ENCODE data around the gene KCNH1.
"Not testable (repeated sequence)": the region's sequence is repeated elsewhere in the genome, so short reads cannot be mapped to it uniquely, and the experiment has no call there.

DNA sequence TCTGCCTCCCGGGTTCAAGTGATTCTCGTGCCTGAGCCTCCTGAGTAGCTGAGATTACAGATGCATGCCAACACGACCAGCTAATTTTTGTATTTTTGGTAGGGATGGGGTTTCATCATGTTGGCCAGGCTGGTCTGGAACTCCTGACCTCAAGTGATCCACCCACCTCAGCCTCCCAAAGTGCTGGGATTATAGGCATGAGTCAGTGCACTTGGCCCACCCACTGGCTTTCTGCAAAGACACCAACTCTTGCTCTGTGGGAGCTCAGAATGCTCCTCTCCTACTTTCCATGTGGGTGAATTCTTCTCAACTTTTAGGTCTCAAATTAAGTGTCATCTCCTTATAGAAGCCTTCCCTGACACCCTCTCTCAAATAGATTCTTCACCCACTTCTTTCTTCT, 92.1 kb downstream of the KCNH1 start:
- TF ChIP-seq, protein P1, sequence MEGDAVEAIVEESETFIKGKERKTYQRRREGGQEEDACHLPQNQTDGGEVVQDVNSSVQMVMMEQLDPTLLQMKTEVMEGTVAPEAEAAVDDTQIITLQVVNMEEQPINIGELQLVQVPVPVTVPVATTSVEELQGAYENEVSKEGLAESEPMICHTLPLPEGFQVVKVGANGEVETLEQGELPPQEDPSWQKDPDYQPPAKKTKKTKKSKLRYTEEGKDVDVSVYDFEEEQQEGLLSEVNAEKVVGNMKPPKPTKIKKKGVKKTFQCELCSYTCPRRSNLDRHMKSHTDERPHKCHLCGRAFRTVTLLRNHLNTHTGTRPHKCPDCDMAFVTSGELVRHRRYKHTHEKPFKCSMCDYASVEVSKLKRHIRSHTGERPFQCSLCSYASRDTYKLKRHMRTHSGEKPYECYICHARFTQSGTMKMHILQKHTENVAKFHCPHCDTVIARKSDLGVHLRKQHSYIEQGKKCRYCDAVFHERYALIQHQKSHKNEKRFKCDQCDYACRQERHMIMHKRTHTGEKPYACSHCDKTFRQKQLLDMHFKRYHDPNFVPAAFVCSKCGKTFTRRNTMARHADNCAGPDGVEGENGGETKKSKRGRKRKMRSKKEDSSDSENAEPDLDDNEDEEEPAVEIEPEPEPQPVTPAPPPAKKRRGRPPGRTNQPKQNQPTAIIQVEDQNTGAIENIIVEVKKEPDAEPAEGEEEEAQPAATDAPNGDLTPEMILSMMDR (IDR thresholded peaks at IDR 0.05; ENCODE audit: insufficient read depth, low read depth, low read length): not testable (repeated sequence)
- TF ChIP-seq EZH2 (IDR thresholded peaks at IDR 0.05; ENCODE audit: insufficient read depth, low read length): not testable (repeated sequence)

All from astrocyte (in vitro differentiated cells and primary cell).